Measurements from ENCODE around the gene TEKT2.

TEKT2 gene

DNA sequence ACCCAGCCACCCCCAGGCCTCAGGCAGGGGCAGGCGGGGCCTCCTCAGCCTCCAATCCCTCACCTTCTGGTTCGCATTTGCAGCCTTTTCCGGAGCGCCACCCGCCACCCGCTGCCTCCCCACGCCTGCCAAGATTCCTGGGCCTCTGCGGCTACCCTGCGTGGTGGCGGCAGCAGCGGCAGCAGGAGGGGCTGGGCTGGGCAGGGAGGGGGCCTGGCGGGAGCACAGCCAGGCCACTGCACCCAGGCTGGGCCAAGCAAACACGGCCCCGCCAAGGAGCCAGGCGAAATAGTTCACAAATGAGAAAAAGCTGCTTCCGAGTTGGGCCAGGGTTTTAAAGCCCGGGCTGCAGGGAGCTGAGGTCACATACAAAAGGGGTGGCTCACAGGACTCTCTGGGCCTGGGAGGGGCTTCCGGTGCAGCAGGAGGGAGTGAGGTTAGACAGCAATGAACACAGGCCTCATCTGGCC lies 31.3 kb downstream of the TEKT2 start:
- Histone ChIP-seq H3K4me3 (ENCODE audit: control insufficient read depth in 1 of 7, extremely low read depth in 1 of 7, insufficient read depth in 4 of 7, low read depth in 2 of 7, low read length in 6 of 7) (no peak overlapping the region), H3K36me3 (ENCODE audit: control insufficient read depth in 4 of 4, insufficient read depth in 4 of 4, low read length in 3 of 4) (no peaks in the 10 kb centered on the region), H3K27me3 (replicated peaks in 2 of 5; ENCODE audit: control insufficient read depth in 4 of 5, insufficient read depth in 5 of 5, low read length in 4 of 5) (no peaks in the 10 kb centered on the region), H3K27ac (ENCODE audit: insufficient read depth in 1 of 2, low read depth in 1 of 2, low read length in 2 of 2, poor library complexity in 1 of 2, severe bottlenecking in 2 of 2) (no peak overlapping the region), H3K4me1 (ENCODE audit: control extremely low read depth in 1 of 4, control insufficient read depth in 4 of 4, insufficient read depth in 4 of 4, low read length in 3 of 4) (peaks cover 0 to 17% (median 2%) of the 10 kb centered on the region in 4 experiments), H3K9me3 (ENCODE audit: control extremely low read depth in 1 of 5, control insufficient read depth in 4 of 5, insufficient read depth in 2 of 5, low read depth in 1 of 5, low read length in 4 of 5) (no peaks in the 10 kb centered on the region)
- POLR2A ChIA-PET = no interaction called here
- WGBS (ENCODE audit: insufficient coverage) = 79% methylated on average over 18 of the region's 18 CpGs
- DNase-seq = peak in 2 of 3 donors; percentile 16 to 21
- CTCF ChIA-PET = interaction anchor here (1.3 to 11.2 kb wide), 3 partner anchors 13 to 73 kb away, joined by 5 to 88 read pairs (median 70); no protein-coding TSS in a partner anchor

- CTCF ChIA-PET = interaction anchor here (1.3 to 11.2 kb wide), 3 partner anchors 14 to 72 kb away, joined by 5 to 88 read pairs (median 70); no protein-coding TSS in a partner anchor
- H3K9me3 ChIP-seq (ENCODE audit: control extremely low read depth in 1 of 5, control insufficient read depth in 4 of 5, insufficient read depth in 2 of 5, low read depth in 1 of 5, low read length in 4 of 5) = no peaks in the 10 kb centered on the region
- WGBS (ENCODE audit: insufficient coverage) = 63% methylated on average over 1 of the region's 5 CpGs
- H3K4me3 ChIP-seq (ENCODE audit: control insufficient read depth in 1 of 7, extremely low read depth in 1 of 7, insufficient read depth in 4 of 7, low read depth in 2 of 7, low read length in 6 of 7) = no peak overlapping the region
- no peaks in the 10 kb centered on the region for H3K27me3 ChIP-seq (replicated peaks in 2 of 5; ENCODE audit: control insufficient read depth in 4 of 5, insufficient read depth in 5 of 5, low read length in 4 of 5)
- H3K4me1 ChIP-seq (ENCODE audit: control extremely low read depth in 1 of 4, control insufficient read depth in 4 of 4, insufficient read depth in 4 of 4, low read length in 3 of 4) = peaks cover 0 to 17% (median 2%) of the 10 kb centered on the region in 4 experiments
- H3K36me3 ChIP-seq (ENCODE audit: control insufficient read depth in 4 of 4, insufficient read depth in 4 of 4, low read length in 3 of 4) = no peaks in the 10 kb centered on the region
- H3K27ac ChIP-seq (ENCODE audit: insufficient read depth in 1 of 2, low read depth in 1 of 2, low read length in 2 of 2, poor library complexity in 1 of 2, severe bottlenecking in 2 of 2) = no peak overlapping the region
- no peak for DNase-seq
- POLR2A ChIA-PET = no interaction called here
These were observed 32.0 kb downstream of the TEKT2 start for GRCh38 chr1:36115931-36116330.

DNA sequence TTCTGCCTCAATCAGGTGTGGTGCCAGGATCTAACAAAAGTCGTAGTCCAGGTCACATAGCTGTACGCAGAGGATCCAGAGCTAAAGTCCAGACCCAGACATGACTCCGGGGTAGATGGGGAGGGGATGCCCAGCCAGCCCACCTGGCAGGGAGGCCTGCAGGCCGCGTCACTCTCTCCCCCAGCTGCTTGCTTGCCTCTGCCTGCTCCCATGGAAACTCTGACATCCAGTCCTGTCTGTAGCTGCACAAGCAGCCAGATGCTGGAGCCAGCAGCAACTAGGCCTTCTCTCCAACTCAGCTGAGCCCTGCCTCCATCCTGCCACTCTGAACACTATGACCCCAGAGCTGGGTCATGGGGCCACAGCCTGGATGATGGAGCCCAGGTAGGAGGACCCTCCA lies 33.0 kb downstream of the TEKT2 start:
- DNase-seq = no peak
- Histone ChIP-seq H3K27ac (ENCODE audit: insufficient read depth in 1 of 2, low read depth in 1 of 2, low read length in 2 of 2, poor library complexity in 1 of 2, severe bottlenecking in 2 of 2) (no peak overlapping the region), H3K36me3 (ENCODE audit: control insufficient read depth in 4 of 4, insufficient read depth in 4 of 4, low read length in 3 of 4) (no peaks in the 10 kb centered on the region), H3K4me3 (ENCODE audit: control insufficient read depth in 1 of 7, extremely low read depth in 1 of 7, insufficient read depth in 4 of 7, low read depth in 2 of 7, low read length in 6 of 7) (no peak overlapping the region), H3K9me3 (ENCODE audit: control extremely low read depth in 1 of 5, control insufficient read depth in 4 of 5, insufficient read depth in 2 of 5, low read depth in 1 of 5, low read length in 4 of 5) (no peaks in the 10 kb centered on the region), H3K27me3 (replicated peaks in 2 of 5; ENCODE audit: control insufficient read depth in 4 of 5, insufficient read depth in 5 of 5, low read length in 4 of 5) (no peaks in the 10 kb centered on the region), H3K4me1 (ENCODE audit: control extremely low read depth in 1 of 4, control insufficient read depth in 4 of 4, insufficient read depth in 4 of 4, low read length in 3 of 4) (peaks cover 0 to 17% (median 2%) of the 10 kb centered on the region in 4 experiments)
- ChIA-PET POLR2A (no interaction called here), CTCF (interaction anchor here (1.1 to 11.2 kb wide), 4 partner anchors 15 to 71 kb away, joined by 3 to 88 read pairs (median 38); partner anchors contain the start of gene TRAPPC3)
- WGBS (ENCODE audit: insufficient coverage) = 100% methylated on average over 3 of the region's 5 CpGs

GRCh38 chr1:36118447-36119204 lies 34.7 kb downstream of the TEKT2 start:
- DNase-seq = no peak
- 100% methylated on average over 3 of the region's 10 CpGs for WGBS (ENCODE audit: insufficient coverage)
- H3K9me3 ChIP-seq (ENCODE audit: control extremely low read depth in 1 of 5, control insufficient read depth in 4 of 5, insufficient read depth in 2 of 5, low read depth in 1 of 5, low read length in 4 of 5) = no peaks in the 10 kb centered on the region
- no peaks in the 10 kb centered on the region for H3K36me3 ChIP-seq (ENCODE audit: control insufficient read depth in 4 of 4, insufficient read depth in 4 of 4, low read length in 3 of 4)
- ChIA-PET CTCF (interaction anchor here (0.8 to 11.2 kb wide), 6 partner anchors 9 to 69 kb away, joined by 3 to 88 read pairs (median 6); no protein-coding TSS in a partner anchor), POLR2A (interaction anchor here (0.6 kb wide), 1 partner anchor 22 kb away, joined by 3 read pairs; no protein-coding TSS in a partner anchor)
- peaks cover 0 to 29% (median 13%) of the 10 kb centered on the region in 4 experiments for H3K4me1 ChIP-seq (ENCODE audit: control extremely low read depth in 1 of 4, control insufficient read depth in 4 of 4, insufficient read depth in 4 of 4, low read length in 3 of 4)
- H3K27me3 ChIP-seq (replicated peaks in 2 of 5; ENCODE audit: control insufficient read depth in 4 of 5, insufficient read depth in 5 of 5, low read length in 4 of 5) = peaks cover 0 to 5% (median 0%) of the 10 kb centered on the region in 5 experiments
- no peak overlapping the region for H3K27ac ChIP-seq (ENCODE audit: insufficient read depth in 1 of 2, low read depth in 1 of 2, low read length in 2 of 2, poor library complexity in 1 of 2, severe bottlenecking in 2 of 2)
- H3K4me3 ChIP-seq (ENCODE audit: control insufficient read depth in 1 of 7, extremely low read depth in 1 of 7, insufficient read depth in 4 of 7, low read depth in 2 of 7, low read length in 6 of 7) = no peak overlapping the region

GRCh38 chr1:36119456-36119855 lies 35.6 kb downstream of the TEKT2 start:
- WGBS (ENCODE audit: insufficient coverage) = 84% methylated on average over 9 of the region's 9 CpGs
- ChIA-PET POLR2A (interaction anchor here (0.6 kb wide), 1 partner anchor 214 kb away, joined by 3 read pairs; no protein-coding TSS in a partner anchor), CTCF (interaction anchor here (1.4 to 11.2 kb wide), 3 partner anchors 10 to 69 kb away, joined by 5 to 88 read pairs (median 7); no protein-coding TSS in a partner anchor)
- no peak overlapping the region for H3K27ac ChIP-seq (ENCODE audit: insufficient read depth in 1 of 2, low read depth in 1 of 2, low read length in 2 of 2, poor library complexity in 1 of 2, severe bottlenecking in 2 of 2)
- no peak overlapping the region for H3K4me3 ChIP-seq (ENCODE audit: control insufficient read depth in 1 of 7, extremely low read depth in 1 of 7, insufficient read depth in 4 of 7, low read depth in 2 of 7, low read length in 6 of 7)
- no peaks in the 10 kb centered on the region for H3K36me3 ChIP-seq (ENCODE audit: control insufficient read depth in 4 of 4, insufficient read depth in 4 of 4, low read length in 3 of 4)
- no peaks in the 10 kb centered on the region for H3K9me3 ChIP-seq (ENCODE audit: control extremely low read depth in 1 of 5, control insufficient read depth in 4 of 5, insufficient read depth in 2 of 5, low read depth in 1 of 5, low read length in 4 of 5)
- peaks cover 0 to 13% (median 0%) of the 10 kb centered on the region in 5 experiments for H3K27me3 ChIP-seq (replicated peaks in 2 of 5; ENCODE audit: control insufficient read depth in 4 of 5, insufficient read depth in 5 of 5, low read length in 4 of 5)
- DNase-seq = no peak
- H3K4me1 ChIP-seq (ENCODE audit: control extremely low read depth in 1 of 4, control insufficient read depth in 4 of 4, insufficient read depth in 4 of 4, low read length in 3 of 4) = peaks cover 0 to 31% (median 14%) of the 10 kb centered on the region in 4 experiments

GRCh38 chr1:36122062-36123030 lies 38.5 kb downstream of the TEKT2 start:
- no peaks in the 10 kb centered on the region for H3K36me3 ChIP-seq (ENCODE audit: control insufficient read depth in 4 of 4, insufficient read depth in 4 of 4, low read length in 3 of 4)
- no peak for DNase-seq
- CTCF ChIA-PET = interaction anchor here (1.2 to 3.1 kb wide), 4 partner anchors 9 to 21 kb away, joined by 3 to 13 read pairs (median 3); no protein-coding TSS in a partner anchor
- POLR2A ChIA-PET = interaction anchor here (0.6 kb wide), 1 partner anchor 113 kb away, joined by 11 read pairs; no protein-coding TSS in a partner anchor
- no peaks in the 10 kb centered on the region for H3K9me3 ChIP-seq (ENCODE audit: control extremely low read depth in 1 of 5, control insufficient read depth in 4 of 5, insufficient read depth in 2 of 5, low read depth in 1 of 5, low read length in 4 of 5)
- peaks cover 0 to 31% (median 5%) of the 10 kb centered on the region in 5 experiments for H3K27me3 ChIP-seq (replicated peaks in 2 of 5; ENCODE audit: control insufficient read depth in 4 of 5, insufficient read depth in 5 of 5, low read length in 4 of 5)
- H3K4me3 ChIP-seq (ENCODE audit: control insufficient read depth in 1 of 7, extremely low read depth in 1 of 7, insufficient read depth in 4 of 7, low read depth in 2 of 7, low read length in 6 of 7) = peak overlapping the region in 2 of 7 experiments; percentile 34 to 53
- WGBS (ENCODE audit: insufficient coverage) = 85% methylated on average over 12 of the region's 12 CpGs
- H3K27ac ChIP-seq (ENCODE audit: insufficient read depth in 1 of 2, low read depth in 1 of 2, low read length in 2 of 2, poor library complexity in 1 of 2, severe bottlenecking in 2 of 2) = no peak overlapping the region
- H3K4me1 ChIP-seq (ENCODE audit: control extremely low read depth in 1 of 4, control insufficient read depth in 4 of 4, insufficient read depth in 4 of 4, low read length in 3 of 4) = peaks cover 0 to 23% (median 18%) of the 10 kb centered on the region in 4 experiments

All from common myeloid progenitor, CD34-positive (primary cell).